ENCODE measurements around the gene SS18L1.

The SS18L1 gene

DNA sequence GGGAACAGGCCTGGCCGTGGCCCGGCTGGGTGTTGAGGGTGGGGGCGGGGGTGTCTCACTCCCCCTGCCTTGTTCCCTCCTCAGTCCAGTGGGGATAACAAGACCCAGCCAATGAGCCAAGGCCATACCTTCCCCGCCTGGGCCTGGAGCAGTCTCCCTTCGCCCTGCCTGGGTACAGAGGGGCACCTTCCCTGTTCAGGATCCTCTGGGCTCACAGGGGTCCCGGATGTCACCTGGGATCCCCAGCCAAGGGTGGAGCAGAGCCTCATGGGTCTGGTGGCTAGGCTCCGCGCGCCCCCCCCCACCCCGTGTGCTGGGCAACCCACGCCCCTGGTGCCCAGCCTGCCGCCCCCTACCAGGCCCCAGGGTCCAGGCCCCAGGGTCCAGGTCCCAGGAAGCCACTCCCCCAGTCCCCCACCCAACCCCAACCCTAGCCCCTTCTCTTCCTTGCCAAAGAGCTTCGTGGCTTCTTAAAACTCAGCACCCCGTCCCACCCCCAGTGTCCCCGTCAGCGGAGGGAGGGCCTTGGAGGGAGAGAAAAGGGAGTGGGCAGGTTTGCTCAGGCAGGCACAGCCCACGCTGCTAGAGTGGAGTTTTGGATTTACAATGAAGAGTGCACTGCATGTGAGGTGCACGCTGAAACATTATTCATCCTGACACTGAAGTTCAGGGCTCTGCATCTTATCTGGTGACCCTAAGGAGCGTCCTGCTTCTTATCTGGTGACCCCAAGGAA is 64.7 kb downstream of the SS18L1 start:
- H3K4me2 ChIP-seq, result no peak overlapping the region
- H4K20me1 ChIP-seq (ENCODE audit: insufficient read depth), result no peaks in the 10 kb centered on the region
- TF ChIP-seq, protein P1, sequence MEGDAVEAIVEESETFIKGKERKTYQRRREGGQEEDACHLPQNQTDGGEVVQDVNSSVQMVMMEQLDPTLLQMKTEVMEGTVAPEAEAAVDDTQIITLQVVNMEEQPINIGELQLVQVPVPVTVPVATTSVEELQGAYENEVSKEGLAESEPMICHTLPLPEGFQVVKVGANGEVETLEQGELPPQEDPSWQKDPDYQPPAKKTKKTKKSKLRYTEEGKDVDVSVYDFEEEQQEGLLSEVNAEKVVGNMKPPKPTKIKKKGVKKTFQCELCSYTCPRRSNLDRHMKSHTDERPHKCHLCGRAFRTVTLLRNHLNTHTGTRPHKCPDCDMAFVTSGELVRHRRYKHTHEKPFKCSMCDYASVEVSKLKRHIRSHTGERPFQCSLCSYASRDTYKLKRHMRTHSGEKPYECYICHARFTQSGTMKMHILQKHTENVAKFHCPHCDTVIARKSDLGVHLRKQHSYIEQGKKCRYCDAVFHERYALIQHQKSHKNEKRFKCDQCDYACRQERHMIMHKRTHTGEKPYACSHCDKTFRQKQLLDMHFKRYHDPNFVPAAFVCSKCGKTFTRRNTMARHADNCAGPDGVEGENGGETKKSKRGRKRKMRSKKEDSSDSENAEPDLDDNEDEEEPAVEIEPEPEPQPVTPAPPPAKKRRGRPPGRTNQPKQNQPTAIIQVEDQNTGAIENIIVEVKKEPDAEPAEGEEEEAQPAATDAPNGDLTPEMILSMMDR (conservative IDR thresholded peaks at IDR 0.05; ENCODE audit: low read depth, low read length), result no peak
- no peak overlapping the region for H2AFZ ChIP-seq (ENCODE audit: low read depth)
- H3K36me3 ChIP-seq (ENCODE audit: insufficient read depth), result no peaks in the 10 kb centered on the region
- no peak overlapping the region for H3K9ac ChIP-seq
- H3K27me3 ChIP-seq (ENCODE audit: insufficient read depth, low read depth), result peaks cover 35% of the 10 kb centered on the region
- no peak overlapping the region for H3K27ac ChIP-seq
- no peaks in the 10 kb centered on the region for H3K4me1 ChIP-seq (ENCODE audit: low read depth, poor library complexity, severe bottlenecking)
- H3K79me2 ChIP-seq (ENCODE audit: insufficient read depth, low read depth), result no peaks in the 10 kb centered on the region
- H3K4me3 ChIP-seq (IDR thresholded peaks at IDR 0.05; ENCODE audit: insufficient read depth, low read depth, low read length), result no peak overlapping the region

DNA sequence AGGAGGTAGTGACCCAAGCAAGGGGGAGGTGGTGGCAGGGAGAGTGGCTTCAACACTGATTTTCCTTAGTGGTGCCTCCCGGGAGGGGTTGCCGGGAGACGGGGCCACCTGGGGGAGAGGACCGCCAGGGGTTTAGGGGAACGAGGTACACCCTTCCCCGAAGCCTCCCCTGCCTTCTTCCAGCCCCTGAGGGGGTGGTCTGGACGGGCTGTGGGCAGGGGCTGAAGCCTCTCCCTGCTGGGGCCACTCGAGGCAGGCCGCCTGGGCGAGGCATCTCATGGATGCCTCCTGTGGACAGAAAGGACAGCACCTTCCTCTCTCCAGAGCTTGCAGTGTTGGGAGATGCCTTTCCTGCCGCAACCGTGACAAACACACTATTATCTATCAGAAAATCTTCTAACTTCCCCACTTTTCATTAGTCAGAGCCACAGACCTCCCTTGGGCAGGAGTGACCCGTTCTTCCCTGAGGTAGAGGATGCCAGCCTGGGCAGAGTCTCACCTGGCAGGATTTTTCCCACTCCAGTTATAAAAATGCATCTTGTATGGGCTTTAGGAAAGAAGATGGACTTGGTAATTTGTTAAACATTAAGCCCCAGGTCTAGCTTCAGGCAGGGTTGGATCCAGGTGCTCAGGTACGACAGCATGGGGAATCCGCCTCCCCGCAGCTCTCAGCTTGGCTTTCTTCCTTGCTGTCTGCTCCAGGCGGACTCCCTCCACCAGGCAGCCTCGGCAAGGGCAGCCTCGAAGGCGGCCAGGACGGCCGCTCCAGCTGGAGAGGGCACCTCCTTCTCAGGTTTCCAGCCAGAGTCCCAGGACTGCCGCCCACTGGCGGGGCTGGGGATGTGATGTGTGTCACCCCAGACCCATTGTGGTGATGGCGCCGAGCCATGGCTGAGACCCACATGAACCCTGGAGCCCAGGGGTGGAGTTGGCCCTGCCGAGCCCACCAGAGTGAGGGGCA is 65.5 kb downstream of the SS18L1 start:
- H3K9ac ChIP-seq, result no peak overlapping the region

DNA sequence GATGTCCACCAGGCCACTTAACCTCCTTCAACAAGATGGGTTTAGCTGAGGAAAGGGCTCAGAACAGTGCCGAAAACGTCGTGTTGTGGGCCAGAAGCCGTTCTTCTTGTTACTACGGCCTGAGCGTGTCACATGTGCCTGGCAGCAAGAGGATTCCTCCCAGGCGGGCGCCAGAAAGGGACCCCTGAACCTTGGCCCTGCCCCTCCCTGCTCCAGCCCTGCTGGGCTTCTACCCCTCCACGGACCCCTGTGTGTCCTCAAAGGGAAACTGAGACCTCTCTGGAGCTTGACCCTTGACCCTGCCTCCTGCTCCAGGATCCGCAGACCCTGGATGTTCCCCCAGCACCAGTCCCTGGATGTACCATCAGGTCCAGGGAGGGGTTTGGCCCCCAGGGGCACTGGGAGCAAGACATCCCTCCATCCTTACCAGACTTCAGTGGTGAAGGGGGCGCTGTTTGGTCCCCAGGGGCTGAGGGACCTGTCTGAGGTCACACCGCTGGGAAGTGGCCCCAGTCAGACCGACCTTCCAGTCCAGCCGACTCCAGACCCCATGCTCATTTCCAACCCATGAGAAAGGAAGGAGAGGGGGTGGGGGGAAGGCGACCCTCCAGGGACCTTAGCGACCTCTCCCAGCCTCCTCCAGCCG is 66.4 kb downstream of the SS18L1 start:
- no peaks in the 10 kb centered on the region for H3K36me3 ChIP-seq (ENCODE audit: insufficient read depth)
- peaks cover 48% of the 10 kb centered on the region for H3K27me3 ChIP-seq (ENCODE audit: insufficient read depth, low read depth)
- no peaks in the 10 kb centered on the region for H3K4me1 ChIP-seq (ENCODE audit: low read depth, poor library complexity, severe bottlenecking)
- no peak overlapping the region for H3K4me3 ChIP-seq (IDR thresholded peaks at IDR 0.05; ENCODE audit: insufficient read depth, low read depth, low read length)
- no peak overlapping the region for H3K4me2 ChIP-seq
- no peak overlapping the region for H2AFZ ChIP-seq (ENCODE audit: low read depth)
- TF ChIP-seq, protein P1 (conservative IDR thresholded peaks at IDR 0.05; ENCODE audit: low read depth, low read length), result no peak
- H3K9ac ChIP-seq, result no peak overlapping the region
- no peak overlapping the region for H3K27ac ChIP-seq
- no peaks in the 10 kb centered on the region for H3K79me2 ChIP-seq (ENCODE audit: insufficient read depth, low read depth)
- H4K20me1 ChIP-seq (ENCODE audit: insufficient read depth), result no peaks in the 10 kb centered on the region

More for the DNA sequence above, 65.5 kb downstream of the SS18L1 start:
- no peaks in the 10 kb centered on the region for H4K20me1 ChIP-seq (ENCODE audit: insufficient read depth)
- no peaks in the 10 kb centered on the region for H3K36me3 ChIP-seq (ENCODE audit: insufficient read depth)
- H2AFZ ChIP-seq (ENCODE audit: low read depth), result no peak overlapping the region
- H3K4me1 ChIP-seq (ENCODE audit: low read depth, poor library complexity, severe bottlenecking), result no peaks in the 10 kb centered on the region
- H3K27me3 ChIP-seq (ENCODE audit: insufficient read depth, low read depth), result peaks cover 39% of the 10 kb centered on the region
- no peaks in the 10 kb centered on the region for H3K79me2 ChIP-seq (ENCODE audit: insufficient read depth, low read depth)
- H3K4me2 ChIP-seq, result no peak overlapping the region
- TF ChIP-seq, protein P1 (conservative IDR thresholded peaks at IDR 0.05; ENCODE audit: low read depth, low read length), result no peak
- no peak overlapping the region for H3K4me3 ChIP-seq (IDR thresholded peaks at IDR 0.05; ENCODE audit: insufficient read depth, low read depth, low read length)
- H3K27ac ChIP-seq, result no peak overlapping the region

DNA sequence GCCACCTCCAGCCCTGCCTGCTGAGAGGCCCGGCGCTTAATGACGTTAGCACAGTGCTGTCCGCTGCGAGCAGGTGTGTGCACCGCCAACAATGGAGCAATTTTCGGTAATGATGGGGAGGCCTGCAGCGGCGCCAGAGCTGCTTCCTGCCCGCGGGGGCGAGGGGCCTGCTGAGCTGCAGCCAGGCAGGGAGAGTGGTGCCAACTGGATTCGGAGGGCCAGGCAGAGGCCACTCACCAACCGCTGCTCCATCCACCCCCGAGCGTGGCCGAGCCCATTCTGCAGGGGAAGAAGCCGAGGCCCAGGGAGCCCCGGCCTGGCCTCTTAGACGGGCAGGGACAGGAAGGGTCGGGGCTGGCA is 66.9 kb downstream of the SS18L1 start:
- Histone ChIP-seq H3K79me2 (ENCODE audit: insufficient read depth, low read depth) (no peaks in the 10 kb centered on the region), H3K36me3 (ENCODE audit: insufficient read depth) (no peaks in the 10 kb centered on the region), H3K9ac (no peak overlapping the region), H3K27ac (no peak overlapping the region), H4K20me1 (ENCODE audit: insufficient read depth) (no peaks in the 10 kb centered on the region), H3K4me1 (ENCODE audit: low read depth, poor library complexity, severe bottlenecking) (no peaks in the 10 kb centered on the region), H3K4me3 (IDR thresholded peaks at IDR 0.05; ENCODE audit: insufficient read depth, low read depth, low read length) (no peak overlapping the region), H3K27me3 (ENCODE audit: insufficient read depth, low read depth) (peaks cover 53% of the 10 kb centered on the region), H2AFZ (ENCODE audit: low read depth) (no peak overlapping the region), H3K4me2 (no peak overlapping the region)
- TF ChIP-seq, protein P1 (conservative IDR thresholded peaks at IDR 0.05; ENCODE audit: low read depth, low read length), result no peak

Data from KMS-11 (cell line).